ENCODE measurements around the gene SPRR2A. TPM values are rescaled to one million over a fixed set of nuclear protein-coding genes. Genes with fewer than 3 reads are reported as not detected.

Gene SPRR2A
- total RNA-seq, 4 donors from 2014 or later: not detected

- H3K36me3 ChIP-seq: no peaks in the 10 kb centered on the region
- H3K4me3 ChIP-seq: no peak overlapping the region
- H3K4me1 ChIP-seq: no peaks in the 10 kb centered on the region
- DNase-seq (ENCODE audit: low spot score in 2 of 2): no peak
- H3K9me3 ChIP-seq: peaks cover 0 to 7% (median 0%) of the 10 kb centered on the region in 4 donors
- TF ChIP-seq EP300 (IDR thresholded peaks at IDR 0.05): no peak
- TF ChIP-seq CTCF (IDR thresholded peaks at IDR 0.05): no peak
- TF ChIP-seq POLR2A (IDR thresholded peaks at IDR 0.05): no peak
- H3K27ac ChIP-seq: no peak overlapping the region
- no peaks in the 10 kb centered on the region for H3K27me3 ChIP-seq
- WGBS, 2 donors: 84 to 85% methylated on average over 1 of the region's 1 CpG
Measured at GRCh38 chr1:153035211-153035610, 22.1 kb downstream of the SPRR2A start.

- peaks cover 0 to 7% (median 0%) of the 10 kb centered on the region in 4 donors for H3K9me3 ChIP-seq
- TF ChIP-seq POLR2A (IDR thresholded peaks at IDR 0.05) (no peak), CTCF (IDR thresholded peaks at IDR 0.05) (no peak), EP300 (IDR thresholded peaks at IDR 0.05) (no peak)
- H3K27me3 ChIP-seq: no peaks in the 10 kb centered on the region
- no peaks in the 10 kb centered on the region for H3K36me3 ChIP-seq
- no peak overlapping the region for H3K27ac ChIP-seq
- WGBS, 2 donors: 38 to 43% methylated on average over 3 of the region's 3 CpGs
- no peaks in the 10 kb centered on the region for H3K4me1 ChIP-seq
- no peak overlapping the region for H3K4me3 ChIP-seq
- no peak for DNase-seq (ENCODE audit: low spot score in 2 of 2)
Measured at GRCh38 chr1:153032677-153033308, 24.5 kb downstream of the SPRR2A start.

GRCh38 chr1:153032073-153032472 is 25.2 kb downstream of the SPRR2A start:
- Histone ChIP-seq H3K9me3 (peaks cover 0 to 7% (median 0%) of the 10 kb centered on the region in 4 donors), H3K4me1 (no peaks in the 10 kb centered on the region), H3K27ac (no peak overlapping the region), H3K4me3 (no peak overlapping the region), H3K27me3 (no peaks in the 10 kb centered on the region), H3K36me3 (no peaks in the 10 kb centered on the region)
- no peak for DNase-seq (ENCODE audit: low spot score in 2 of 2)
- TF ChIP-seq CTCF (IDR thresholded peaks at IDR 0.05) (no peak), POLR2A (IDR thresholded peaks at IDR 0.05) (no peak), EP300 (IDR thresholded peaks at IDR 0.05) (no peak)

GRCh38 chr1:153030895-153031294 is 26.4 kb downstream of the SPRR2A start, which contains the start of gene SPRR1B:
Gene SPRR1B (plus strand): TSS chr1:153031203. CDS start chr1:153032346, 1,143 bp downstream.
- no peaks in the 10 kb centered on the region for H3K27me3 ChIP-seq
- H3K4me1 ChIP-seq: no peaks in the 10 kb centered on the region
- TF ChIP-seq CTCF (IDR thresholded peaks at IDR 0.05): no peak
- no peak for TF ChIP-seq EP300 (IDR thresholded peaks at IDR 0.05)
- no peak for TF ChIP-seq POLR2A (IDR thresholded peaks at IDR 0.05)
- H3K9me3 ChIP-seq: peaks cover 0 to 5% (median 0%) of the 10 kb centered on the region in 4 donors
- H3K36me3 ChIP-seq: no peaks in the 10 kb centered on the region
- no peak within 1 kb of the TSS for H3K27ac ChIP-seq
- no peak for DNase-seq (ENCODE audit: low spot score in 2 of 2)
- H3K4me3 ChIP-seq: no peak within 1 kb of the TSS

- 57 to 74% methylated on average over 1 of the region's 1 CpG for WGBS, 2 donors
- TF ChIP-seq EP300 (IDR thresholded peaks at IDR 0.05) (no peak), CTCF (IDR thresholded peaks at IDR 0.05) (no peak), POLR2A (IDR thresholded peaks at IDR 0.05) (no peak)
Measured at GRCh38 chr1:153028766-153029165, 28.5 kb downstream of the SPRR2A start.

More at GRCh38 chr1:153028766-153029165, 28.5 kb downstream of the SPRR2A start:
- no peak for DNase-seq (ENCODE audit: low spot score in 2 of 2)
- no peak overlapping the region for H3K27ac ChIP-seq
- no peaks in the 10 kb centered on the region for H3K36me3 ChIP-seq
- H3K27me3 ChIP-seq: no peaks in the 10 kb centered on the region
- no peaks in the 10 kb centered on the region for H3K4me1 ChIP-seq
- no peaks in the 10 kb centered on the region for H3K9me3 ChIP-seq
- no peak overlapping the region for H3K4me3 ChIP-seq

All from tibial nerve (tissue), 4 donors.